Progenitor cell of endocrine pancreas (in vitro differentiated cells): ENCODE data around the gene TNFRSF1A. TPM values are rescaled to one million over a fixed set of nuclear protein-coding genes. Genes with fewer than 3 reads are reported as not detected.
"Not testable (repeated sequence)": the region's sequence is repeated elsewhere in the genome, so short reads cannot be mapped to it uniquely, and the experiment has no call there.

Experiments
- DNase-seq: peaks from one replicate; pipeline ENCODE4 v3.0.0; 2021; ENCODE audit warnings: low spot score; ENCODE audit not compliant: unreplicated experiment
- H3K27ac Mint-ChIP-seq: 2 replicates; pipeline ENCODE4 v1.8.0; 2021; ENCODE audit warnings: mild to moderate bottlenecking, moderate library complexity, mixed read lengths
- H3K27me3 Mint-ChIP-seq: 2 replicates; pipeline ENCODE4 v1.8.0; 2021; ENCODE audit warnings: mixed read lengths
- H3K36me3 Mint-ChIP-seq: 2 replicates; pipeline ENCODE4 v1.8.0; 2022; ENCODE audit warnings: mixed read lengths; ENCODE audit not compliant: insufficient read depth
- H3K4me1 Mint-ChIP-seq: 2 replicates; pipeline ENCODE4 v1.8.0; 2021; ENCODE audit warnings: low read depth, mixed read lengths
- H3K4me3 Mint-ChIP-seq: 2 replicates; pipeline ENCODE4 v1.8.0; 2021; ENCODE audit warnings: low read depth, mild to moderate bottlenecking, moderate library complexity, mixed read lengths
- H3K9me3 Mint-ChIP-seq: 2 replicates; pipeline ENCODE4 v1.8.0; 2021; ENCODE audit warnings: low read depth, mixed read lengths
- CTCF ChIP-seq: fragments of 200-600 bp; sonication (generic); IDR thresholded peaks from one replicate; pipeline ENCODE4 v1.5.0; 2021; ENCODE audit warnings: antibody characterized with exemption, mild to moderate bottlenecking; ENCODE audit not compliant: unreplicated experiment
- total RNA-seq: library from RNA; stranded (reverse); gene quantifications from 2 replicates; pipeline ENCODE4 v1.2.1, GENCODE V29; 2021

TNFRSF1A gene
- total RNA-seq, 1 donor from 2014 or later = 67.5 TPM

GRCh38 chr12:6340032-6340638 lies 1.7 kb downstream of the TNFRSF1A start:
- H3K9me3 Mint-ChIP-seq = no peaks in the 10 kb centered on the region
- H3K36me3 Mint-ChIP-seq = no peaks in the 10 kb centered on the region

GRCh38 chr12:6338955-6339354 lies 2.9 kb downstream of the TNFRSF1A start:
- Mint-ChIP-seq H3K4me1 (peaks cover 39% of the 10 kb centered on the region), H3K9me3 (no peaks in the 10 kb centered on the region), H3K36me3 (no peaks in the 10 kb centered on the region), H3K27ac (no peak overlapping the region), H3K27me3 (no peaks in the 10 kb centered on the region), H3K4me3 (no peak overlapping the region)
- no peak for DNase-seq
- TF ChIP-seq CTCF = no peak

More at GRCh38 chr12:6340032-6340638, 1.7 kb downstream of the TNFRSF1A start:
- Mint-ChIP-seq H3K27ac (no peak overlapping the region), H3K27me3 (no peaks in the 10 kb centered on the region), H3K4me1 (peaks cover 32% of the 10 kb centered on the region), H3K4me3 (no peak overlapping the region)
- no peak for TF ChIP-seq CTCF
- DNase-seq = no peak

- peaks cover 39% of the 10 kb centered on the region for H3K4me1 Mint-ChIP-seq
- H3K27me3 Mint-ChIP-seq, H3K9me3 Mint-ChIP-seq, H3K4me3 Mint-ChIP-seq, DNase-seq, H3K27ac Mint-ChIP-seq, H3K36me3 Mint-ChIP-seq: not testable (repeated sequence)
Observed at GRCh38 chr12:6338536-6338935, 3.3 kb downstream of the TNFRSF1A start.

GRCh38 chr12:6337958-6338433 lies 3.9 kb downstream of the TNFRSF1A start:
- H3K4me3 Mint-ChIP-seq = no peak overlapping the region
- no peak for DNase-seq
- peaks cover 6% of the 10 kb centered on the region for H3K36me3 Mint-ChIP-seq
- H3K27ac Mint-ChIP-seq = no peak overlapping the region
- no peak for TF ChIP-seq CTCF
- no peaks in the 10 kb centered on the region for H3K9me3 Mint-ChIP-seq
- no peaks in the 10 kb centered on the region for H3K27me3 Mint-ChIP-seq
- H3K4me1 Mint-ChIP-seq = peaks cover 38% of the 10 kb centered on the region

- H3K4me1 Mint-ChIP-seq = peaks cover 32% of the 10 kb centered on the region
- no peaks in the 10 kb centered on the region for H3K9me3 Mint-ChIP-seq
- H3K4me3 Mint-ChIP-seq = peak overlapping the region; percentile 62
- no peaks in the 10 kb centered on the region for H3K27me3 Mint-ChIP-seq
- H3K27ac Mint-ChIP-seq = no peak overlapping the region
- no peak for TF ChIP-seq CTCF
- DNase-seq = no peak
- peaks cover 11% of the 10 kb centered on the region for H3K36me3 Mint-ChIP-seq
Observed at GRCh38 chr12:6336889-6337853, 4.7 kb downstream of the TNFRSF1A start.
